Measurements from ENCODE around the gene RAB9A.

Gene RAB9A

GRCh38 chrX:13651150-13651549, 37.8 kb upstream of the RAB9A start:
- H3K9me3 ChIP-seq (ENCODE audit: control insufficient read depth, insufficient read depth, low read length) = no peaks in the 10 kb centered on the region
- H3K27me3 ChIP-seq (ENCODE audit: control insufficient read depth, low read length) = no peaks in the 10 kb centered on the region
- no peak overlapping the region for H3K27ac ChIP-seq (ENCODE audit: low read depth, low read length)
- H3K79me2 ChIP-seq (ENCODE audit: control insufficient read depth, low read length) = peaks cover 19% of the 10 kb centered on the region
- H3K36me3 ChIP-seq (ENCODE audit: control insufficient read depth, low read length) = no peaks in the 10 kb centered on the region; the same call in 1 of the 2 replicates
- H3F3A ChIP-seq (ENCODE audit: control insufficient read depth, insufficient read depth) = no peaks in the 10 kb centered on the region
- no peaks in the 10 kb centered on the region for H4K20me1 ChIP-seq (ENCODE audit: control insufficient read depth, insufficient read depth, low read depth, low read length)
- H3K4me2 ChIP-seq (ENCODE audit: low read length) = no peak overlapping the region
- H3K4me3 ChIP-seq (ENCODE audit: low read length) = no peak overlapping the region
- H3K4me1 ChIP-seq (ENCODE audit: control insufficient read depth, low read length) = peaks cover 24% of the 10 kb centered on the region
- no peaks in the 10 kb centered on the region for H3K9me2 ChIP-seq (replicated peaks; ENCODE audit: control insufficient read depth, low read length)
- TF ChIP-seq CTCF (IDR thresholded peaks at IDR 0.05; ENCODE audit: low read depth, low read length, poor library complexity, severe bottlenecking) (no peak), EZH2phosphoT487 (IDR thresholded peaks at IDR 0.05; ENCODE audit: borderline replicate concordance, low read length) (no peak)

- Histone ChIP-seq H3F3A (ENCODE audit: control insufficient read depth, insufficient read depth) (no peaks in the 10 kb centered on the region), H4K20me1 (ENCODE audit: control insufficient read depth, insufficient read depth, low read depth, low read length) (no peaks in the 10 kb centered on the region), H3K9me2 (replicated peaks; ENCODE audit: control insufficient read depth, low read length) (no peaks in the 10 kb centered on the region), H3K4me2 (ENCODE audit: low read length) (peak overlapping the region; percentile 68), H3K9me3 (ENCODE audit: control insufficient read depth, insufficient read depth, low read length) (no peaks in the 10 kb centered on the region), H3K4me1 (ENCODE audit: control insufficient read depth, low read length) (peaks cover 24% of the 10 kb centered on the region), H3K27ac (ENCODE audit: low read depth, low read length) (no peak overlapping the region), H3K4me3 (ENCODE audit: low read length) (peak overlapping the region; percentile 92), H3K36me3 (ENCODE audit: control insufficient read depth, low read length) (no peaks in the 10 kb centered on the region; the same call in 1 of the 2 replicates), H3K27me3 (ENCODE audit: control insufficient read depth, low read length) (no peaks in the 10 kb centered on the region), H3K79me2 (ENCODE audit: control insufficient read depth, low read length) (peaks cover 19% of the 10 kb centered on the region)
- TF ChIP-seq EZH2phosphoT487 (IDR thresholded peaks at IDR 0.05; ENCODE audit: borderline replicate concordance, low read length) (no peak), CTCF (IDR thresholded peaks at IDR 0.05; ENCODE audit: low read depth, low read length, poor library complexity, severe bottlenecking) (no peak)
Measured at GRCh38 chrX:13652287-13652793, 36.6 kb upstream of the RAB9A start.

- no peaks in the 10 kb centered on the region; the same call in 1 of the 2 replicates for H3K36me3 ChIP-seq (ENCODE audit: control insufficient read depth, low read length)
- H3K27ac ChIP-seq (ENCODE audit: low read depth, low read length) = peak within 1 kb of the TSS; percentile 68
- 0 out of 2 replicates have a peak, but pooled peaks cover under 1% of the 10 kb centered on the region for H3F3A ChIP-seq (ENCODE audit: control insufficient read depth, insufficient read depth)
- no peaks in the 10 kb centered on the region for H3K9me3 ChIP-seq (ENCODE audit: control insufficient read depth, insufficient read depth, low read length)
- H3K4me3 ChIP-seq (ENCODE audit: low read length) = peak within 1 kb of the TSS; percentile 92
- no peaks in the 10 kb centered on the region for H4K20me1 ChIP-seq (ENCODE audit: control insufficient read depth, insufficient read depth, low read depth, low read length)
- no peaks in the 10 kb centered on the region for H3K27me3 ChIP-seq (ENCODE audit: control insufficient read depth, low read length)
- no peak for TF ChIP-seq EZH2phosphoT487 (IDR thresholded peaks at IDR 0.05; ENCODE audit: borderline replicate concordance, low read length)
- TF ChIP-seq CTCF (IDR thresholded peaks at IDR 0.05; ENCODE audit: low read depth, low read length, poor library complexity, severe bottlenecking) = no peak
- H3K4me1 ChIP-seq (ENCODE audit: control insufficient read depth, low read length) = peaks cover 24% of the 10 kb centered on the region
- H3K4me2 ChIP-seq (ENCODE audit: low read length) = peak within 1 kb of the TSS; percentile 68
- no peaks in the 10 kb centered on the region for H3K9me2 ChIP-seq (replicated peaks; ENCODE audit: control insufficient read depth, low read length)
- H3K79me2 ChIP-seq (ENCODE audit: control insufficient read depth, low read length) = peaks cover 19% of the 10 kb centered on the region
Measured at GRCh38 chrX:13652850-13653693, 35.9 kb upstream of the RAB9A start, which contains the start of gene TCEANC. TSS of gene TCEANC (plus strand) at chrX:13653141. CDS start at chrX:13662509, 9,368 bp downstream.

All from DOHH2 (cell line).